Osteocyte (in vitro differentiated cells): ENCODE measurements around the gene ASCC1. TPM values are rescaled to one million over a fixed set of nuclear protein-coding genes. Genes with fewer than 3 reads are reported as not detected.

Experiments used
- DNase-seq: peaks from one replicate; pipeline ENCODE4 v3.0.0; 2021; ENCODE audit warnings: mixed read lengths; ENCODE audit not compliant: unreplicated experiment; ENCODE audit errors: extremely low spot score
- H3K27ac Mint-ChIP-seq: one replicate; pipeline ENCODE4 v1.8.0; 2021; ENCODE audit warnings: mild to moderate bottlenecking, mixed read lengths; ENCODE audit not compliant: unreplicated experiment
- H3K27me3 Mint-ChIP-seq: one replicate; pipeline ENCODE4 v1.8.0; 2021; ENCODE audit warnings: mixed read lengths; ENCODE audit not compliant: unreplicated experiment
- H3K36me3 Mint-ChIP-seq: one replicate; pipeline ENCODE4 v1.8.0; 2021; ENCODE audit warnings: mixed read lengths; ENCODE audit not compliant: unreplicated experiment
- H3K4me1 Mint-ChIP-seq: one replicate; pipeline ENCODE4 v1.8.0; 2021; ENCODE audit warnings: mixed read lengths; ENCODE audit not compliant: unreplicated experiment
- H3K4me3 Mint-ChIP-seq: one replicate; pipeline ENCODE4 v1.8.0; 2021; ENCODE audit warnings: mild to moderate bottlenecking, moderate library complexity, mixed read lengths; ENCODE audit not compliant: unreplicated experiment
- H3K9me3 Mint-ChIP-seq: one replicate; pipeline ENCODE4 v1.8.0; 2021; ENCODE audit warnings: mixed read lengths; ENCODE audit not compliant: unreplicated experiment
- total RNA-seq: library from RNA; stranded (reverse); gene quantifications from 2 replicates; pipeline ENCODE4 v1.2.1, GENCODE V29; 2021
- TF ChIP-seq, protein P1 (sequence below): fragments of 200-600 bp; sonication (generic); IDR thresholded peaks from 2 replicates; pipeline ENCODE4 v1.5.0; 2021; ENCODE audit warnings: antibody characterized with exemption, mild to moderate bottlenecking, moderate library complexity

The ASCC1 gene
- total RNA-seq, 1 donor from 2014 or later = 39.1 TPM

DNA sequence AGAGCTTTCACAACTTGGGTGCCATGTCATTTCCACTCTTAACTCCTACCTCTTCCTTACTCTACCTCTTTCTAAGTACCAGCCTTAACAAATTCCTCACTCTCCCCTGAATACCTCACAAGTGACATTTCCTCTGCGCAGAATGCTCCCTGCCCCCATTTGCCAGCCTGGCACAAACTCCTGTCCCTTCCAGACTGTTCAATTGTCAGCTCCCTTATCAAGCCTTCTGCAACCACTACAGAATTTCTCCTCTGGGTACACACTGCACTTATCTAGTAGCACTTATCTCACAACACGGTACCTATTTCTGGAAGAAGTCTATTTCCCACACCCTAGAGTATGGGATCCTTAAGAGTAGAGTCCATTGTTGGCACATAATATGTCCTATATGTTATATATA lies 39.4 kb downstream of the ASCC1 start:
- H3K27me3 Mint-ChIP-seq = no peaks in the 10 kb centered on the region
- DNase-seq = no peak
- H3K9me3 Mint-ChIP-seq = no peaks in the 10 kb centered on the region
- peaks cover 16% of the 10 kb centered on the region for H3K4me1 Mint-ChIP-seq
- H3K36me3 Mint-ChIP-seq = peaks cover 24% of the 10 kb centered on the region
- H3K27ac Mint-ChIP-seq = no peak overlapping the region
- TF ChIP-seq, protein P1, sequence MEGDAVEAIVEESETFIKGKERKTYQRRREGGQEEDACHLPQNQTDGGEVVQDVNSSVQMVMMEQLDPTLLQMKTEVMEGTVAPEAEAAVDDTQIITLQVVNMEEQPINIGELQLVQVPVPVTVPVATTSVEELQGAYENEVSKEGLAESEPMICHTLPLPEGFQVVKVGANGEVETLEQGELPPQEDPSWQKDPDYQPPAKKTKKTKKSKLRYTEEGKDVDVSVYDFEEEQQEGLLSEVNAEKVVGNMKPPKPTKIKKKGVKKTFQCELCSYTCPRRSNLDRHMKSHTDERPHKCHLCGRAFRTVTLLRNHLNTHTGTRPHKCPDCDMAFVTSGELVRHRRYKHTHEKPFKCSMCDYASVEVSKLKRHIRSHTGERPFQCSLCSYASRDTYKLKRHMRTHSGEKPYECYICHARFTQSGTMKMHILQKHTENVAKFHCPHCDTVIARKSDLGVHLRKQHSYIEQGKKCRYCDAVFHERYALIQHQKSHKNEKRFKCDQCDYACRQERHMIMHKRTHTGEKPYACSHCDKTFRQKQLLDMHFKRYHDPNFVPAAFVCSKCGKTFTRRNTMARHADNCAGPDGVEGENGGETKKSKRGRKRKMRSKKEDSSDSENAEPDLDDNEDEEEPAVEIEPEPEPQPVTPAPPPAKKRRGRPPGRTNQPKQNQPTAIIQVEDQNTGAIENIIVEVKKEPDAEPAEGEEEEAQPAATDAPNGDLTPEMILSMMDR = no peak
- H3K4me3 Mint-ChIP-seq = no peak overlapping the region

- no peaks in the 10 kb centered on the region for H3K9me3 Mint-ChIP-seq
- no peak overlapping the region for H3K27ac Mint-ChIP-seq
- DNase-seq = no peak
- no peaks in the 10 kb centered on the region for H3K27me3 Mint-ChIP-seq
- TF ChIP-seq, protein P1 = no peak
- peaks cover 24% of the 10 kb centered on the region for H3K4me1 Mint-ChIP-seq
- peaks cover 23% of the 10 kb centered on the region for H3K36me3 Mint-ChIP-seq
- no peak overlapping the region for H3K4me3 Mint-ChIP-seq
These were observed 40.9 kb downstream of the ASCC1 start for GRCh38 chr10:72175149-72175548.

DNA sequence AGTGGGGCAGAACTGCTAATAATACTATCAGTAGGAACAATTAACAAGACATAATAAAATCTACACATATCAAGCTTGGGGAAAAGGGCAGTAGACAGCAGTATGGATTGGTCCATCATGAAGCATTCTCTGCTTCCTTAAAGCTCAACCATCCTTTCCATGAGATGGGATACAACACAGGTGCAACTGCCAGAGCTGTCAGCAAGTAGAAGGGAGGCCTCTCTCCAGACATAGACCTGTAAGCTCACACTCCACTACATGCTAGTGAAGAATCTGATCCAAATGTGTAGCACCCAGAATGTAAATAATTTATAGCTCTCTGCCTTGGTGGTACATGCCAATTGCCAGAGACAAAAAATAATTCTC lies 41.8 kb downstream of the ASCC1 start:
- peaks cover 22% of the 10 kb centered on the region for H3K36me3 Mint-ChIP-seq
- TF ChIP-seq, protein P1 = no peak
- no peak overlapping the region for H3K4me3 Mint-ChIP-seq
- no peak overlapping the region for H3K27ac Mint-ChIP-seq
- H3K9me3 Mint-ChIP-seq = no peaks in the 10 kb centered on the region
- no peaks in the 10 kb centered on the region for H3K27me3 Mint-ChIP-seq
- DNase-seq = no peak
- peaks cover 25% of the 10 kb centered on the region for H3K4me1 Mint-ChIP-seq

DNA sequence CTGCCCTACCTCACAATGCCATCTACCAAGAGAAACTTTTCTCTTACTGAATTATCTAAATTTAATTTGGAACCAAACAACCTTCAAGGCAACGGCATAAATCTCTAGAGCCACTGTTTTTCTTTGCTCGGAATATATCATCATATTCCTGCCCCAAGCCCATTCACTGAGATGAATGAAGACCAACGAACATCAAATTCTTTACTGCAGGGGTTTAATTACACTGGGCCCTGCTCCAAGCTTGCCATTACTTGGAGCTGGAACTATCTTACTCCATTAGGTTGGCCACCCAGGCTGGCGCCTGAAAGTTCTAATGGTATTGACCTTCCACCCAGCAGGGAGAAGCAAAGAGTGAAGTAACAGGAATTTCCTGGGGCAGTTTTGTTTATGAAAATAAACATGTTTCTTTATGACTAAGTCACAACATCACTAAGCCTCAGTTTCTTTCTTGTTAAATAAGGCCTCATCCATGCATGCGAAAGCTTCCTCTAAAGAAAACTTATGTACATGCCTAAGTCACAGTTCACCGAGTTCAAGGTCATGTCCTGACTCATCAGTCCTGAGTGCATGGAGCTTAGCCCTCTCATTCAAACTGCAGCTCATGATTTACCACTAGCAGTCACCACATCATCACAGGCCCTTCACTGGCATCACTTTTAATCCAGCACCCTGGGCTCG lies 42.3 kb downstream of the ASCC1 start:
- no peak for DNase-seq
- peaks cover 18% of the 10 kb centered on the region for H3K36me3 Mint-ChIP-seq
- peaks cover 25% of the 10 kb centered on the region for H3K4me1 Mint-ChIP-seq
- no peak overlapping the region for H3K4me3 Mint-ChIP-seq
- TF ChIP-seq, protein P1 = no peak
- no peaks in the 10 kb centered on the region for H3K27me3 Mint-ChIP-seq
- H3K27ac Mint-ChIP-seq = peak overlapping the region; percentile 15
- no peaks in the 10 kb centered on the region for H3K9me3 Mint-ChIP-seq

DNA sequence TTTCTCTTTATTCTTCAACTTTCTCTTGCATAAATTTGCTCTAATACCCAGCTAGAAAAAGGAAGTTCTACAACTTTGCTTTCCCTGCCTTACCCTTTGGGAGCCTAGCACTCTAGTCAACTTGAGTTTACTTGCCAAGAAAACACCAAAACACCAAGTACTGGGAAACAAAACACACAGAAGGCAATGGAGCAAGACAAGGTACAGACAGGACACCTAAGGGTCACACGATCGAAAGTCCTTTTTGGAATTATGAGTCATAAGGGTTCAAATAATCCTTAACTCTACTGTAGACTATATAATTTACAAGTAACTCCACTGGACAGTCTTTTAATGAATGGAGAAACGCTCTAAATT lies 42.8 kb downstream of the ASCC1 start:
- peaks cover 14% of the 10 kb centered on the region for H3K36me3 Mint-ChIP-seq
- no peaks in the 10 kb centered on the region for H3K9me3 Mint-ChIP-seq
- TF ChIP-seq, protein P1 = no peak
- DNase-seq = no peak
- no peaks in the 10 kb centered on the region for H3K27me3 Mint-ChIP-seq
- peaks cover 25% of the 10 kb centered on the region for H3K4me1 Mint-ChIP-seq
- peak overlapping the region; percentile 15 for H3K27ac Mint-ChIP-seq
- no peak overlapping the region for H3K4me3 Mint-ChIP-seq
